ENCODE data around the gene SLC16A3. TPM values are rescaled to one million over a fixed set of nuclear protein-coding genes. Genes with fewer than 3 reads are reported as not detected.

The SLC16A3 gene
- polyA plus RNA-seq, 1 donor (not counting 4 experiments of a cell fraction or from before 2014, with no cell fraction given): 35.7 TPM

- no peak overlapping the region for H2AFZ ChIP-seq (ENCODE audit: control insufficient read depth, low read length)
- TF ChIP-seq CTCF (optimal IDR thresholded peaks at IDR 0.05 in 1 of 3, IDR thresholded peaks at IDR 0.05 in 1 of 3, conservative IDR thresholded peaks at IDR 0.05 in 1 of 3; ENCODE audit: extremely low read depth in 1 of 3, insufficient read depth in 2 of 3, low read length in 3 of 3) (no peak), EZH2 (IDR thresholded peaks at IDR 0.05; ENCODE audit: low read length) (no peak)
- no peaks in the 10 kb centered on the region for H3K27me3 ChIP-seq (ENCODE audit: control insufficient read depth, extremely low read depth, insufficient read depth, low read length)
- no peak overlapping the region for H3K27ac ChIP-seq (ENCODE audit: control insufficient read depth, insufficient read depth, low read length)
- peaks cover 27% of the 10 kb centered on the region for H3K4me1 ChIP-seq (ENCODE audit: control insufficient read depth, extremely low read depth, insufficient read depth, low read length)
- no peak overlapping the region for H3K9ac ChIP-seq (ENCODE audit: control insufficient read depth, extremely low read depth, insufficient read depth, low read length)
- DNase-seq (ENCODE audit: low read depth, low spot score): no peak
- no peak overlapping the region for H3K4me2 ChIP-seq (ENCODE audit: control insufficient read depth, extremely low read depth, insufficient read depth, low read depth, low read length)
- H3K36me3 ChIP-seq (ENCODE audit: control insufficient read depth in 2 of 2, extremely low read depth in 1 of 2, insufficient read depth in 2 of 2, low read length in 2 of 2): no peaks in the 10 kb centered on the region
- no peaks in the 10 kb centered on the region for H4K20me1 ChIP-seq (ENCODE audit: control insufficient read depth, extremely low read depth, insufficient read depth, low read length)
- FAIRE-seq: no peak
- H3K4me3 ChIP-seq (ENCODE audit: control insufficient read depth in 2 of 3, extremely low read depth in 1 of 3, insufficient read depth in 2 of 3, low read depth in 1 of 3, low read length in 3 of 3): no peak overlapping the region
- no peaks in the 10 kb centered on the region for H3K9me3 ChIP-seq (ENCODE audit: control insufficient read depth, low read depth, low read length)
- H3K79me2 ChIP-seq (ENCODE audit: control insufficient read depth, insufficient read depth, low read length): no peaks in the 10 kb centered on the region
- H3K9me1 ChIP-seq (ENCODE audit: control insufficient read depth, extremely low read depth, insufficient read depth, low read length): no peaks in the 10 kb centered on the region
- dilution Hi-C loops (cut with MboI; ENCODE audit: extremely low pct_ligation_motif_present, low sequenced_read_pairs): no loop called here
Measured at GRCh38 chr17:82219753-82220709, 8.8 kb upstream of the SLC16A3 start.

GRCh38 chr17:82221341-82221902, 7.4 kb upstream of the SLC16A3 start:
- no peak overlapping the region for H3K4me2 ChIP-seq (ENCODE audit: control insufficient read depth, extremely low read depth, insufficient read depth, low read depth, low read length)
- no peak overlapping the region for H3K27ac ChIP-seq (ENCODE audit: control insufficient read depth, insufficient read depth, low read length)
- TF ChIP-seq CTCF (optimal IDR thresholded peaks at IDR 0.05 in 1 of 3, IDR thresholded peaks at IDR 0.05 in 1 of 3, conservative IDR thresholded peaks at IDR 0.05 in 1 of 3; ENCODE audit: extremely low read depth in 1 of 3, insufficient read depth in 2 of 3, low read length in 3 of 3) (no peak), EZH2 (IDR thresholded peaks at IDR 0.05; ENCODE audit: low read length) (no peak)
- no peaks in the 10 kb centered on the region for H3K9me3 ChIP-seq (ENCODE audit: control insufficient read depth, low read depth, low read length)
- no peak for DNase-seq (ENCODE audit: low read depth, low spot score)
- H3K4me3 ChIP-seq (ENCODE audit: control insufficient read depth in 2 of 3, extremely low read depth in 1 of 3, insufficient read depth in 2 of 3, low read depth in 1 of 3, low read length in 3 of 3): no peak overlapping the region
- no peak for FAIRE-seq
- dilution Hi-C loops (cut with MboI; ENCODE audit: extremely low pct_ligation_motif_present, low sequenced_read_pairs): no loop called here
- no peaks in the 10 kb centered on the region for H3K79me2 ChIP-seq (ENCODE audit: control insufficient read depth, insufficient read depth, low read length)
- no peak overlapping the region for H3K9ac ChIP-seq (ENCODE audit: control insufficient read depth, extremely low read depth, insufficient read depth, low read length)
- H3K4me1 ChIP-seq (ENCODE audit: control insufficient read depth, extremely low read depth, insufficient read depth, low read length): peaks cover 16% of the 10 kb centered on the region
- H3K9me1 ChIP-seq (ENCODE audit: control insufficient read depth, extremely low read depth, insufficient read depth, low read length): no peaks in the 10 kb centered on the region
- H3K36me3 ChIP-seq (ENCODE audit: control insufficient read depth in 2 of 2, extremely low read depth in 1 of 2, insufficient read depth in 2 of 2, low read length in 2 of 2): no peaks in the 10 kb centered on the region
- no peaks in the 10 kb centered on the region for H3K27me3 ChIP-seq (ENCODE audit: control insufficient read depth, extremely low read depth, insufficient read depth, low read length)
- no peaks in the 10 kb centered on the region for H4K20me1 ChIP-seq (ENCODE audit: control insufficient read depth, extremely low read depth, insufficient read depth, low read length)
- no peak overlapping the region for H2AFZ ChIP-seq (ENCODE audit: control insufficient read depth, low read length)

All from keratinocyte (primary cell).